KOPT-K1 (cell line): ENCODE data around the gene CIDEB.
"Not testable (repeated sequence)": the region's sequence is repeated elsewhere in the genome, so short reads cannot be mapped to it uniquely, and the experiment has no call there.

Source experiments
- H3K27ac ChIP-seq: fragments of 200-600 bp; sonication (generic); 2 replicates; pipeline ENCODE4 v1.5.1; 2016; ENCODE audit warnings: antibody characterized with exemption, mild to moderate bottlenecking, low read depth, low read length; ENCODE audit not compliant: poor library complexity, severe bottlenecking
- H3K36me3 ChIP-seq: fragments of 200-600 bp; sonication (generic); 2 replicates; pipeline ENCODE4 v1.5.1; 2017; ENCODE audit warnings: antibody characterized with exemption, mild to moderate bottlenecking, low read length, moderate library complexity; ENCODE audit not compliant: insufficient read depth
- H3K9me3 ChIP-seq: fragments of 200-600 bp; sonication (generic); 2 replicates; pipeline ENCODE4 v1.5.1; 2017; ENCODE audit warnings: antibody characterized with exemption, low read length, mild to moderate bottlenecking; ENCODE audit not compliant: insufficient read depth, poor library complexity, severe bottlenecking

The CIDEB gene

DNA sequence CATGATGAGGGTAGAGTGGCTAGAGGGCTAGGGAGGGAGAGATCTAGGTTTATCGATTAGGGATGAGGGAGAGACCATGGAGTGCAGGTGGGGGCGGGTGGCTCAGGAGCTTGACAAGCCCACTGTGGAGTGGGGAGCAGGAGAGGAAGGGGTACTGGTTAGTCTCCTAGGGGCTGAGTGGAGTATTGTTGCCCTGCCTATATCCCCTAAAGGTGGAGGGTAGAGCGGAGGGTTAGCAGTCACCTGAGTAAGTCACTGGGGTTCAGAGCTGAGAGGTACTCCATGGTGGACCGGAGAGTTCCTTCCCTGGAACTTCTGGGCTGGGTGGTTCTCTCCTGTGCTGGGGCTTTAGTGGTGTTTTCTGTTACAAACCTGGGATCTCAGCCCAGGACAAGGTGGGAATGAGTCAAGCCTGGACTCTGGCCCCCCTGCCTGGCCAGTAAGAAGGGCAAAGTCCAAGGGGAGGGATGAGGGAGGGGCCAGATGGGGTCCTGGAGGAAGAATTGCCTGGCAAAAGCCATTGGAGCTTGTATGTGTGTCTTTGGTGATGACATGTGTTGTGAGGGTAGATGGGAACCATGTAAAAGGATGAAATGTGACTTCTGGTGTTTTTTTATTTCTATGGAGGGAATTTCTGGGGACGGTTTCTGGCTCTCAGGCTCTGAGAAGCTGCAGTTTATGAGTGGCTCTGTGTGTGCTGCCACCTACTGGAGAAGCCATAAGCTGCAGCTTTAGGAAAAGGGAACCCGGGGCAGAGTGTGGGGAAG lies at the start of gene CIDEB:
CIDEB (minus strand) TSS at position 403 of the 767 bp plus-strand sequence; CDS start at position 284, 119 bp downstream.
- H3K9me3 ChIP-seq: no peaks in the 10 kb centered on the region
- H3K36me3 ChIP-seq: peaks cover 93% of the 10 kb centered on the region
- H3K27ac ChIP-seq: no peak within 1 kb of the TSS

- H3K27ac ChIP-seq: no peak overlapping the region
- peaks cover 11% of the 10 kb centered on the region for H3K9me3 ChIP-seq
- no peaks in the 10 kb centered on the region for H3K36me3 ChIP-seq
Measured at GRCh38 chr14:24356208-24356607, 48.4 kb upstream of the CIDEB start.

DNA sequence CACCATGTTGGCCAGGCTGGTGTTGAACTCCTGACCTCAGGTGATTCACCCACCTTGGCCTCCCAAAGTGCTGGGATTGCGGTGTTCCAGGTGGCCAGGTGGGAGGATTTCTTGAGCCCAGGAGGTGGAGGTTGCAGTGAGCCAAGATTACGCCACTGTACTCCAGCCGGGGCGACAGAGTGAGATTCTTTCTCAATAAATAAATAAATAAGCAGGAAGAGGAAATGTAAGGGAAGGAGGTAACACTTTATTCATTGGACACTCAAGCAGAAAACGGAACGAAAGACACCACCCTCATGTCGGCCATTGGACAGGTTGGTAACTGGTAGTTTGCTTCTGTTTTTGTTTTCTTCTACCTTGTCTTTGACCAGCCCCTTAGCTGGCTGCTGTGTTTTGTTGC lies 47.2 kb upstream of the CIDEB start:
- H3K27ac ChIP-seq: no peak overlapping the region
- H3K36me3 ChIP-seq: no peaks in the 10 kb centered on the region
- H3K9me3 ChIP-seq: peaks cover 7% of the 10 kb centered on the region

DNA sequence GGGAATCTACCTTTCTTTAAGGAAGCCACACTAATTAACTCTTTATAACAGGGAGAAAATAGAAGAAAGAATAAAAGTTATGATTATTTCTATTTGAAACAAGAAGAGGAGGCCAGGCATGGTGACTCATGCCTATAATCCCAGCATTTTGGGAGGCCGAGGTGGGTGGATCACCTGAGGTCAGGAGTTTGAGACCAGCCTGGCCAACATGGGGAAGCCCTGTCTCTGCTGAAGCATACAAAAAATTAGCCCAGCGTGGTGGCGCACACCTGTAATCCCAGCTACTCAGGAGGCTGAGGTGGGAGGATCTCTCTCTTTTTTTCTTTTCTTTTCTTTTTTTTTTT lies 46.7 kb upstream of the CIDEB start:
- not testable (repeated sequence) for H3K36me3 ChIP-seq, H3K9me3 ChIP-seq, H3K27ac ChIP-seq

DNA sequence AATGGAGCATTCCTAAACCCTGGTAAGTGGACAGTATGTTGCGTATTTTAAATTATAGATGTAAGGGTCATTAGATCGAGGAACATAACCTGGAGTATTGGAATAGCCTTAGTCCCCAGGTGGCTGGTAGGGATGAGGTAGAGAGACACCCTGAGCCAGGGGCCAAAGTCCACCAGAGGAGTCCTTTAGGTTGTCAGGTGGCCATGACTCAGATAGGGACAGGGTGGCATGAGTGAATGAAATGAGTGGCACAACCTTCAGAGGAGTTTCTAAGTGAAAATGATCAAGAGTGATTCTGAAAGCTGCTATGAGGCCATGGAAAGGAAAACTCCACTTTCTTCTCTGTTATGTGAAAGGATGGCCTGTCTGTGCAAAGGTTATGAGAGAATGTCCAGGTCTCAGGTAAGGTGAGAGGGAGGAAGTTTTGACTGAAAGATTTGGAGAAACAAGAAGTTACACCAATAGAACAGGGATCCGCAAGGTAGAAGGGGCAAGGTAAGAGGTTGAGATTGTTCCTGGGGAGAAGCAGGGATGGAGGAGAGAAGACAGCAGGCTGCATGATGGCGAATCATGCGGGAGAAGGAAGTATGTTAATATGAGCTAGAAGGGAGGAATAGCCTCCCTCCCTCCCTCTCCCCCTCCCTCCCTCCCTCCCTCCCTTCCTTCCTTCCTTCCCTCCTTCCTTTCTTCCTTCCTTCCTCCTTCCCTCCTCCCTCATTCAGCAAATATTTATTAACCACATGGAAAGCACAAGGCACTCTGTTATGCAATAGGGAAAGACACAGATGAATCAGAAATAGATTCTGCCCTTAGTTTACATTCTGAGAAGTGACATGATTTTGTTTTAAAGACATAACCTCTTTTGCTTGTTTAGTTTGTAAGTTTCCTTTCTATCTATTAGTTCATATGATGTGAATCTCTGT lies 46.0 kb upstream of the CIDEB start:
- Histone ChIP-seq H3K36me3 (no peaks in the 10 kb centered on the region), H3K9me3 (no peaks in the 10 kb centered on the region), H3K27ac (no peak overlapping the region)

DNA sequence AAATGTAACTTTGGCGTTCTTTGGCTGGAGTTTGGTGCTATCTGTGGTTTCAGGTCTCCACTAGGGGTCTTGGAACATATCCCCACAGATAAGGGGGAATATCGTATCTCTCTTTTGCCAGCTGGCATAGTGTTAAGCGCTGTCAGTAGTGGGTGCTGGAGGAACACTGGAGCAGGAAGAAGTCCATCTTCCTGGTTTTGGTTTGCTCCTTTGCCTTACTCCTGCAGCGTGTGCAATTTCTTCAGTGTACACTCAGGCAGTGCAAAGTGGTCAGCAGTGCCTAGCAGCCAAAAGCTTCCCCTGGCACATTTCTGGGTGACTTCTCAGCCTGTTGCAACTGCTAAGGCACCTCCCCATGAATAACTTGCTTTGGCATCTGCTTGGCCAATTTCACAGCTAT lies 43.7 kb upstream of the CIDEB start:
- H3K27ac ChIP-seq: no peak overlapping the region
- no peaks in the 10 kb centered on the region for H3K9me3 ChIP-seq
- H3K36me3 ChIP-seq: no peaks in the 10 kb centered on the region

DNA sequence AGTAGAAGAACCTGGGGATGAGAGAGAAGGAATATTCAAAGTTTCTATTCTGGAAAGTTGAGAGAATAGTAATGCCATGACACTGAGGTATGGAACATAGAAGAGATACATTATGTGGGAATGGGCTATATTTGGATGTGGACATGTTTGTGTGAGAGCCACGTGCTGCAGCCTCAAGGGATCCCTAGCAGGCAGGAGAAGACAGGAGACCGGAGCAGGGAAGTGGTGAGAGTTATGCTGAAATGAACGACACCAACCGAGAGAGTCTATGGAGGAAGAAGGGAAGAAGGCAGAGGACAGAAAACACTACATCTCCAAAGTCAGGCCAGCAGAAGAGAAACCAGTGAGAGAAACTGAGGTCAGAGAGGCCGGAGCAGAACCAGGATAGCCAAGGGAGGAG lies 42.0 kb upstream of the CIDEB start:
- Histone ChIP-seq H3K36me3 (no peaks in the 10 kb centered on the region), H3K27ac (no peak overlapping the region), H3K9me3 (no peaks in the 10 kb centered on the region)

- no peaks in the 10 kb centered on the region for H3K36me3 ChIP-seq
- no peaks in the 10 kb centered on the region for H3K9me3 ChIP-seq
- H3K27ac ChIP-seq: no peak overlapping the region
Measured at GRCh38 chr14:24348186-24348585, 40.4 kb upstream of the CIDEB start.

GRCh38 chr14:24347134-24347533 lies 39.4 kb upstream of the CIDEB start:
- Histone ChIP-seq H3K36me3 (no peaks in the 10 kb centered on the region), H3K9me3 (no peaks in the 10 kb centered on the region), H3K27ac (no peak overlapping the region)

GRCh38 chr14:24343795-24344660 lies 36.3 kb upstream of the CIDEB start:
- H3K9me3 ChIP-seq: no peaks in the 10 kb centered on the region
- H3K27ac ChIP-seq: no peak overlapping the region
- no peaks in the 10 kb centered on the region for H3K36me3 ChIP-seq

GRCh38 chr14:24342889-24343288 lies 35.1 kb upstream of the CIDEB start:
- Histone ChIP-seq H3K36me3 (no peaks in the 10 kb centered on the region), H3K9me3 (no peaks in the 10 kb centered on the region), H3K27ac (no peak overlapping the region)

DNA sequence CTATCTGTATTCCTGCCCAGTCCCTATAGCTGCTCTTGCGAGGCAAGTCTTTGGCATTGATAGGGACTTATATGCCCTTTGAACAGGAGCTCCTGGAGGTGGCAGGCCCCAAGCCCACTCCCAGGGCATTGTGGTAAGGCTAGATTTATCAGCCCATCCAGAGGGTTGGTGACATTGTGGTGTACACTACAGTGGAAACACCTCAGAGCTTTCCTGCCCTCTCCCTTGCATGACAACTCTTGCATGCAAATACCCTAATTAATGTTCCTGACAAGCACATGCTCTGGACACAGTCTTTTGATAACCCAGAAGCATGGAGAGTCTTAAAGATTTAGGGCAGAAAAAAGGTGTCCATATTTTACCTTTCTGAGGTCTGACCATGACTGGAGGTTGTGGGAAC lies 32.8 kb upstream of the CIDEB start:
- no peaks in the 10 kb centered on the region for H3K36me3 ChIP-seq
- H3K27ac ChIP-seq: no peak overlapping the region
- no peaks in the 10 kb centered on the region for H3K9me3 ChIP-seq

DNA sequence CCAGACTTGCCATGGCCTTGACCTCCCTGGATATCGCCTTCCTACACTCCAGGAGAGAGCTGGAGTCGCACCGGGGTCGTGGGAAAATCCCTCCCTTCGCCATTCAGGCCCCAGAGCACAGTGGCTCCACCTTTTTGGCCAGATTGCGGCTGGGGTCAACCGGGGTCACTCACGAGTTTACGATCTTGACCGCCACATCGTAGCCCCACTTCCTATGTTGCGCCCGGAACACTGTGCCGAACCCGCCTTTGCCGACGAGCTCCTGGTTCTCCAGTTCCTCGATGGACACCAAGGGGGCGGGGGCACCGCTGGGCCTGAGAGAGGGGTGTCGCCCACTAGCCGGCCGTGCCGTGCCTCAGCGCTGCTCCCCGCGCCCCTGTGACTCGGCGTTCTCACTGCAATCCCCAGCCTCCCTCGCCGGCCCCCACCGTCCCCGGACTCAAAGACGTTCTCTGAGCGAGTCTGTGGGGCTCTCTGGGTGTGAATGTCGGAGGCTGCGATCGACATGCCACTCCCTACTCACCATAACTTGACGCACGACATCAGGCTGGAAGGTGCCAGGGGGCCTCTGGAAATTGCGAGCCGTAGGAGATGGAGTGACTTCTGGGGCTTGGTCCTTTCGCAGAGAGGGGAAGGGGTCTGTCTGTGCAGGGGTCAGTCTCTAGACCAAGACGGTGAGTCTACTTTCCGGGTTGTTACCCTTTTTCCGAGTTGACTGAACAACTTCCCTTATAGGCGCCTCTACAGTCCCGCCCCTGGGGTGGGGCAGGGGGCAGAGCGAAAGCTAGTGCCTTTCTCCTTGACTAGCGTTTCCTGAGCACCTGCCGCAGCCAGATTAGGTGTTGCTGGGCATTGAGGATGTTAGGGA lies 31.7 kb upstream of the CIDEB start, which contains the start of gene RIPK3:
RIPK3 (minus strand) TSS at position 708 of the 868 bp plus-strand sequence; CDS start at position 543, 165 bp downstream.
- Histone ChIP-seq H3K36me3 (no peaks in the 10 kb centered on the region), H3K9me3 (no peaks in the 10 kb centered on the region), H3K27ac (no peak within 1 kb of the TSS)

GRCh38 chr14:24338843-24339242 lies 31.1 kb upstream of the CIDEB start:
- H3K27ac ChIP-seq: no peak overlapping the region
- no peaks in the 10 kb centered on the region for H3K36me3 ChIP-seq
- no peaks in the 10 kb centered on the region for H3K9me3 ChIP-seq
